Cardiac muscle cell (in vitro differentiated cells and primary cell): ENCODE measurements around the gene USP24. TPM values are rescaled to one million over a fixed set of nuclear protein-coding genes. Genes with fewer than 3 reads are reported as not detected.

ENCODE experiments used
- DNase-seq, 2 donors: peaks; one replicate each; pipeline versions ENCODE4 v3.0.0 to v3.0.0-alpha.2; 2010 to 2017; ENCODE audit warnings: low read depth in 1 of 2, low spot score in 1 of 2
- H3K27ac ChIP-seq: fragments of 200-600 bp; sonication (generic); 2 replicates; pipeline ENCODE4 v1.5.1; 2016
- H3K27me3 ChIP-seq: fragments of 200-600 bp; sonication (generic); 2 replicates; pipeline ENCODE4 v1.6.0; 2016; ENCODE audit warnings: control low read depth
- H3K36me3 ChIP-seq: fragments of 200-600 bp; sonication (generic); 2 replicates; pipeline ENCODE4 v1.5.1; 2016; ENCODE audit warnings: control low read depth
- H3K4me1 ChIP-seq: fragments of 200-600 bp; sonication (generic); 2 replicates; pipeline ENCODE4 v1.8.1; 2017; ENCODE audit warnings: low read depth, mild to moderate bottlenecking, mixed run types
- H3K4me3 ChIP-seq: fragments of 200-600 bp; sonication (generic); 2 replicates; pipeline ENCODE4 v1.5.1; 2016; ENCODE audit warnings: mild to moderate bottlenecking
- H3K9me3 ChIP-seq: fragments of 200-600 bp; sonication (generic); 2 replicates; pipeline ENCODE4 v1.5.1; 2017; ENCODE audit warnings: low read depth, mild to moderate bottlenecking, control low read depth
- CTCF ChIP-seq: IDR thresholded peaks from 2 replicates; pipeline ENCODE4 v1.5.1; 2012; ENCODE audit warnings: low read depth, mild to moderate bottlenecking, low read length
- polyA plus RNA-seq: library from polyadenylated mRNA; unstranded; fragments of >200 nt; fragmentation: Nextera tagmentation; extraction: Ambion mirVana; gene quantifications from 2 replicates; pipeline ENCODE4 v1.2.1, GENCODE V29; 2016
- total RNA-seq: library from RNA; depleted of rRNA; stranded (reverse); fragments of >200 nt; gene quantifications from 2 replicates; pipeline ENCODE4 v1.2.3, GENCODE V29; 2016

Gene USP24
- total and polyA plus RNA-seq, 2 experiments from 2014 or later, result 8.0 to 34.9 TPM

- Histone ChIP-seq H3K9me3 (no peaks in the 10 kb centered on the region), H3K27ac (no peak overlapping the region), H3K27me3 (no peaks in the 10 kb centered on the region), H3K36me3 (peaks cover 49% of the 10 kb centered on the region), H3K4me1 (no peaks in the 10 kb centered on the region), H3K4me3 (no peak overlapping the region)
- DNase-seq, result no peak
- TF ChIP-seq CTCF, result no peak
Measured at GRCh38 chr1:55148676-55149075, 66.5 kb downstream of the USP24 start.

GRCh38 chr1:55147524-55147923, 67.6 kb downstream of the USP24 start:
- TF ChIP-seq CTCF, result no peak
- no peak overlapping the region for H3K27ac ChIP-seq
- no peak overlapping the region for H3K4me3 ChIP-seq
- H3K9me3 ChIP-seq, result no peaks in the 10 kb centered on the region
- H3K36me3 ChIP-seq, result peaks cover 52% of the 10 kb centered on the region
- no peaks in the 10 kb centered on the region for H3K4me1 ChIP-seq
- no peaks in the 10 kb centered on the region for H3K27me3 ChIP-seq
- DNase-seq, result no peak

- no peak overlapping the region for H3K27ac ChIP-seq
- H3K9me3 ChIP-seq, result no peaks in the 10 kb centered on the region
- peaks cover 54% of the 10 kb centered on the region for H3K36me3 ChIP-seq
- H3K4me3 ChIP-seq, result no peak overlapping the region
- H3K27me3 ChIP-seq, result no peaks in the 10 kb centered on the region
- peak in 1 of 2 donors; percentile 33 for DNase-seq
- H3K4me1 ChIP-seq, result no peaks in the 10 kb centered on the region
- TF ChIP-seq CTCF, result no peak
Measured at GRCh38 chr1:55146781-55147180, 68.4 kb downstream of the USP24 start.

GRCh38 chr1:55144886-55145285, 70.3 kb downstream of the USP24 start:
- H3K27ac ChIP-seq, result no peak overlapping the region
- H3K4me3 ChIP-seq, result no peak overlapping the region
- no peaks in the 10 kb centered on the region for H3K27me3 ChIP-seq
- TF ChIP-seq CTCF, result no peak
- no peaks in the 10 kb centered on the region for H3K4me1 ChIP-seq
- H3K36me3 ChIP-seq, result peaks cover 57% of the 10 kb centered on the region
- H3K9me3 ChIP-seq, result no peaks in the 10 kb centered on the region
- no peak for DNase-seq

GRCh38 chr1:55143684-55144083, 71.5 kb downstream of the USP24 start:
- H3K36me3 ChIP-seq, result peaks cover 53% of the 10 kb centered on the region
- no peaks in the 10 kb centered on the region for H3K9me3 ChIP-seq
- no peak for TF ChIP-seq CTCF
- H3K27me3 ChIP-seq, result no peaks in the 10 kb centered on the region
- no peak overlapping the region for H3K4me3 ChIP-seq
- H3K27ac ChIP-seq, result no peak overlapping the region
- no peaks in the 10 kb centered on the region for H3K4me1 ChIP-seq
- DNase-seq, result no peak
